A549 (cell line): ENCODE measurements around the gene AAGAB.

Experiments used
- EHF ChIP-seq: fragments of 250-450 bp; sonication (Bioruptor Pico); IDR thresholded peaks from 2 replicates; pipeline ENCODE4 v1.5.0; 2020; ENCODE audit warnings: mild to moderate bottlenecking
- EP300 ChIP-seq, 2 experiments: fragments of >200 bp; sonication (Bioruptor Twin); formaldehyde crosslinking; IDR thresholded peaks; 2 replicates in 1 of 2; 3 replicates in 1 of 2; pipeline ENCODE4 v1.6.1; 2016 to 2017
- HEYL ChIP-seq: fragments of 250-450 bp; sonication (Bioruptor Pico); IDR thresholded peaks from 2 replicates; pipeline ENCODE4 v1.8.0; 2021; ENCODE audit warnings: mild to moderate bottlenecking, moderate library complexity
- JUN ChIP-seq, 2 experiments: fragments of >200 bp; sonication (Bioruptor Twin); formaldehyde crosslinking; IDR thresholded peaks; 2 replicates in 1 of 2; 3 replicates in 1 of 2; pipeline ENCODE4 v1.6.1; 2016 to 2017
- JUNB ChIP-seq: fragments of >200 bp; sonication (Bioruptor Twin); formaldehyde crosslinking; IDR thresholded peaks from 2 replicates; pipeline ENCODE4 v1.6.1; 2016
- MAX ChIP-seq: IDR thresholded peaks from 2 replicates; pipeline ENCODE4 v1.6.1; 2012
- POLR2A ChIP-seq: IDR thresholded peaks from 2 replicates; pipeline ENCODE4 v1.6.1; 2012; ENCODE audit warnings: mild to moderate bottlenecking, low read length
- TFCP2L1 ChIP-seq: fragments of 250-450 bp; sonication (Bioruptor Pico); IDR thresholded peaks from 2 replicates; pipeline ENCODE4 v1.5.0; 2021; ENCODE audit warnings: mild to moderate bottlenecking
- USF2 ChIP-seq: fragments of 450-650 bp; IDR thresholded peaks from 2 replicates; pipeline ENCODE4 v1.6.1; 2014; ENCODE audit warnings: antibody characterized with exemption
- TF ChIP-seq, protein P1 (sequence below): fragments of >200 bp; sonication (Bioruptor Twin); formaldehyde crosslinking; IDR thresholded peaks from 3 replicates; pipeline ENCODE4 v1.5.1; 2016
- TF ChIP-seq, protein P2 (sequence below): fragments of 200-600 bp; sonication (generic); IDR thresholded peaks from 2 replicates; pipeline ENCODE4 v1.6.1; 2016; ENCODE audit warnings: antibody characterized with exemption, mild to moderate bottlenecking, moderate library complexity

- TF ChIP-seq, protein P1, sequence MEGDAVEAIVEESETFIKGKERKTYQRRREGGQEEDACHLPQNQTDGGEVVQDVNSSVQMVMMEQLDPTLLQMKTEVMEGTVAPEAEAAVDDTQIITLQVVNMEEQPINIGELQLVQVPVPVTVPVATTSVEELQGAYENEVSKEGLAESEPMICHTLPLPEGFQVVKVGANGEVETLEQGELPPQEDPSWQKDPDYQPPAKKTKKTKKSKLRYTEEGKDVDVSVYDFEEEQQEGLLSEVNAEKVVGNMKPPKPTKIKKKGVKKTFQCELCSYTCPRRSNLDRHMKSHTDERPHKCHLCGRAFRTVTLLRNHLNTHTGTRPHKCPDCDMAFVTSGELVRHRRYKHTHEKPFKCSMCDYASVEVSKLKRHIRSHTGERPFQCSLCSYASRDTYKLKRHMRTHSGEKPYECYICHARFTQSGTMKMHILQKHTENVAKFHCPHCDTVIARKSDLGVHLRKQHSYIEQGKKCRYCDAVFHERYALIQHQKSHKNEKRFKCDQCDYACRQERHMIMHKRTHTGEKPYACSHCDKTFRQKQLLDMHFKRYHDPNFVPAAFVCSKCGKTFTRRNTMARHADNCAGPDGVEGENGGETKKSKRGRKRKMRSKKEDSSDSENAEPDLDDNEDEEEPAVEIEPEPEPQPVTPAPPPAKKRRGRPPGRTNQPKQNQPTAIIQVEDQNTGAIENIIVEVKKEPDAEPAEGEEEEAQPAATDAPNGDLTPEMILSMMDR, result no peak
- TF ChIP-seq MAX (no peak), JUNB (no peak), POLR2A (no peak), USF2 (no peak), JUN (IDR thresholded peaks at IDR 0.05) (no peak), EHF (CRISPR knock-in tag) (no peak), EP300 (IDR thresholded peaks at IDR 0.05) (no peak), TFCP2L1 (CRISPR knock-in tag) (no peak), HEYL (CRISPR knock-in tag) (no peak)
- TF ChIP-seq, protein P2, sequence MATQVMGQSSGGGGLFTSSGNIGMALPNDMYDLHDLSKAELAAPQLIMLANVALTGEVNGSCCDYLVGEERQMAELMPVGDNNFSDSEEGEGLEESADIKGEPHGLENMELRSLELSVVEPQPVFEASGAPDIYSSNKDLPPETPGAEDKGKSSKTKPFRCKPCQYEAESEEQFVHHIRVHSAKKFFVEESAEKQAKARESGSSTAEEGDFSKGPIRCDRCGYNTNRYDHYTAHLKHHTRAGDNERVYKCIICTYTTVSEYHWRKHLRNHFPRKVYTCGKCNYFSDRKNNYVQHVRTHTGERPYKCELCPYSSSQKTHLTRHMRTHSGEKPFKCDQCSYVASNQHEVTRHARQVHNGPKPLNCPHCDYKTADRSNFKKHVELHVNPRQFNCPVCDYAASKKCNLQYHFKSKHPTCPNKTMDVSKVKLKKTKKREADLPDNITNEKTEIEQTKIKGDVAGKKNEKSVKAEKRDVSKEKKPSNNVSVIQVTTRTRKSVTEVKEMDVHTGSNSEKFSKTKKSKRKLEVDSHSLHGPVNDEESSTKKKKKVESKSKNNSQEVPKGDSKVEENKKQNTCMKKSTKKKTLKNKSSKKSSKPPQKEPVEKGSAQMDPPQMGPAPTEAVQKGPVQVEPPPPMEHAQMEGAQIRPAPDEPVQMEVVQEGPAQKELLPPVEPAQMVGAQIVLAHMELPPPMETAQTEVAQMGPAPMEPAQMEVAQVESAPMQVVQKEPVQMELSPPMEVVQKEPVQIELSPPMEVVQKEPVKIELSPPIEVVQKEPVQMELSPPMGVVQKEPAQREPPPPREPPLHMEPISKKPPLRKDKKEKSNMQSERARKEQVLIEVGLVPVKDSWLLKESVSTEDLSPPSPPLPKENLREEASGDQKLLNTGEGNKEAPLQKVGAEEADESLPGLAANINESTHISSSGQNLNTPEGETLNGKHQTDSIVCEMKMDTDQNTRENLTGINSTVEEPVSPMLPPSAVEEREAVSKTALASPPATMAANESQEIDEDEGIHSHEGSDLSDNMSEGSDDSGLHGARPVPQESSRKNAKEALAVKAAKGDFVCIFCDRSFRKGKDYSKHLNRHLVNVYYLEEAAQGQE, result no peak
Measured at GRCh38 chr15:67156426-67156825, 98.0 kb downstream of the AAGAB start.
